Activated CD8-positive, alpha-beta memory T cell treated with anti-CD3 and anti-CD28 coated beads, Interleukin-2, amount 50 U/mL, for 48 hours (primary cell): ENCODE measurements around the gene CLGN.

Experiments
- DNase-seq: peaks from one replicate; pipeline ENCODE4 v3.0.0-alpha.2; 2020

CLGN gene

GRCh38 chr4:140374130-140374477 is 53.3 kb downstream of the CLGN start:
- DNase-seq: no peak

- peak; percentile 95 for DNase-seq
These were observed 53.9 kb downstream of the CLGN start, which contains the start of gene SCOC for GRCh38 chr4:140373328-140374129. SCOC (plus strand) TSS chr4:140373646; CDS start chr4:140379171, 5,525 bp downstream.

- no peak for DNase-seq
These were observed 54.6 kb downstream of the CLGN start for GRCh38 chr4:140372751-140373327.

DNA sequence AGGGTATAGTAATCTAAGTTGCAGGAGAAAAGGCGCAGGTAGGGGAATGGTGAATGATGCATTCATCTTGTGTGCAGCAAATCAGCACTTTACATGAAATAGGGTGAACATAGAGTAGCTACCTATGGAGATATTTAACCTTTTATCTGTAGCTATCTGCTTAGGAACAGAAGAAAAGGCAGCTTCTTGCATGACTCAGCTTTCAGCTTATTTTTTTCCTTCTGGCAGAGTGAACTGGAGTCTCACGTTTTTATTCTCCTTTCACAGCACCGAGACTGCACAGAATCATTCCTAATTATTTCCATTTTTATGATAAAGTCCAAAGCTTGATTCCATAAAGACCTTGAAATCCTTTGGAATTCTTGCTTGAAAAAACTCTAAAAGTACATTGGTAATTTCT is 58.8 kb downstream of the CLGN start:
- no peak for DNase-seq

- no peak for DNase-seq
These were observed 59.7 kb downstream of the CLGN start for GRCh38 chr4:140367738-140368137.

GRCh38 chr4:140363558-140363957 is 63.9 kb downstream of the CLGN start:
- no peak for DNase-seq

DNA sequence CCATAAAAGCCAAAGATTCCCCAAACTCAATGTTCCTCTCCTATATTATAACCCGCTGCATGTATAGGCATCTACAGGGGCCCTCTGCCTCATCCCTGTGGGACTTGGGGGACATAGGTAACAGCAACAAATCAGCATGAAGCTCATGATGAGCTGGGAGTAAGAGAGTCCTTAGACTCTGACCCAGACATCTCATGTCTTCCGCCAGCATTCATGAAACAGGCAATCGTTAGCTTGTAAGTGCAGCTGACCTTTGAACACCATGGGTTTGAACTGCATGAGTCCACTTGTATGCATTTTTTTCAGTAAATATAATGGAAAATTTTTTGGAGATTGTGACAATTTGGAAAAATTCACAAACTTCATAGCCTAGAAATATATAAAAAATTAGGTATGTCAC is 64.4 kb downstream of the CLGN start:
- DNase-seq: no peak

- DNase-seq: no peak
These were observed 66.3 kb downstream of the CLGN start for GRCh38 chr4:140361099-140361498.

DNA sequence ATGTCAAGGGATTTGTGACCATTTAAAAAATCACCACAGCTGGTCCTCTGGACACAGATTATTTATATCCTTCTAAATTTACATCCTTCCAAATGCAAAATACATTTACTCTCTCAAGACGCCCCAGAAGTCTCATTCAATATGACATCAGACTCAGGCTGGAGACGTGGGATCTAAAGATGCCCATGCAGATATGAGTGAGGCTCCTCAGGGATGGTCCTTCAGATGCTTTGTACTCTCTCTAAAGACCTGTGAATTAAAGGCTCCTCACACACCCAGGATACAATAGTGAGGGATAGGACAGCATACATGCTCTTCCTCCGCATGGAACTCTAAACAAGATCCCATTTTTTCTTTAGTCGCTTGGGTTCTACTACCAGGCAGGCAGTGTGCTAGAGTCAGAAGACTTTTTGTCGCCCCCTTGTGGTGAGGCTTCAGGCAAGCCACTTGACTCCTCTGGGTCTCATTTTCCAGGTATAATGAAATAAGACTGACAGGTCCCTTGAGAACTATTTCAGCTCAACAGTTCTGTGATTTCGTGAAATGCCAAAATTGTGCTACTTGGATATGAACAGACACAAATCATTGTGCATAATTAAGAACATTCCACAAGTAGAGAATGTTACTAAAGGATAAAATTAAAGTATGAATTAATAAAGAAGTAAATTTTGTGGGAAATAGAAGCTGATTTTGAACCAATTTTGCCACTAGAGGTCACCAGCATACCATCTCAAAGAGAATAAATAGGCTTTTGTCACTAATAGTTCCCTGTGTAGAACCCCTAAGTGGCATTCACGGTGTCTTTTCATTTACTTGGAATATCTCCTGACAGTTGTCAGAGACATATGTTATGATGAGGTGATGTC is 67.7 kb downstream of the CLGN start:
- DNase-seq: peak; percentile 87

DNA sequence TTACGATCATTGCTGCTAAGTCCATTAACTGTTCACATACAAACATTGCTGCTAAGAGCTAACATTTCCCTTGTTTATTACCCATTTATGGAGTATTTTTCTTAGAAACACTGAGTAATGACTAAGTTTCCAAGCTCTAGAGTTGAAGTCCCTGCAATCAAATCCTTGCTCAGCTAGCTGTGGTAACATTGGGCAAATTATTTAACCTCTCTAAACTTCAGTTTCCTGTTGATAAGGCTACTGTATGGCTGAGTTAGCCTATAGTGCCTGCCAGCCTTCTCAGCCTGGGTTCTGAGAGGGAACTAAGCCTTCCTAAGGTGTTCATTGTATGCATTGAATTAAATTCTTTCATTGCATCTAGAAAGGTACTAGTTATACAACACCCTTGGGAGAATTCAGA is 69.2 kb downstream of the CLGN start:
- no peak for DNase-seq

DNA sequence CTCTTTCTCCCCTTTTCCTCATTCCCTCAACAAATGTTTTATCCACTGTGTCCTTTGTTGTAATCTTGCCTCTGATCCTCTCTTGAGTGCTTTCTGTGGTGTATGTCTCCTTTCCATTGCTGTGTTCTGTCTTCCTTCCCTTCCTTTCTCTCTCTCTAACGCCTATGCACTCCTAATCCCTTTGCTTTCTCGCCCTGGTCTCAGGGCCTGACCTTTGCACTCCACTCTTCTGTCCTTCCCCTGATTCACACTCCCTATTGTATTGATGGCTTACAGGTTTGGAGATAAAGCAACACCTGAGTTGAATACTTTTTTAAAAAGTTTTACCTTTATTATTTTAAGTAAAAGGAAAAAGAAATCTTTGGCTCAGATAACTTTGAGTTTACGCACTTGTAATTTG is 69.6 kb downstream of the CLGN start:
- DNase-seq: no peak

DNA sequence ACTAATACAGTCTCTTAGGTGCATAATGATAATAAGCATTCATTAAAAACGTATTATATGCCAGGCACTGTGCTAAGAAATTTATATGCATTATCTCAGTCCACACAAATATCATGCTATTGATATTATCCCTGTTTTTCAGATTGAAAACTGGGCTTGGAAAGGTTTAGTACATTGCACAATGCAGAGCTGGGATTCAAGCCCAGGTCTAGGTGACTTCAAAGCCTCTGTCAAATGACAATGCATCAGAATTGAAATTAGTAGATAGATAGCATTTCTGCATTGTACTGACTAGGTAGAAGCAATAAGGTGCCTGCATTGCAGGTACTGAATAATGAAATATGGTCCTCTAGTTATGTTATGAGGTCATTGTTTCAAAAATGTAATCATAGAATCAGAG is 72.2 kb downstream of the CLGN start:
- no peak for DNase-seq

GRCh38 chr4:140353786-140354185 is 73.7 kb downstream of the CLGN start:
- DNase-seq: no peak

DNA sequence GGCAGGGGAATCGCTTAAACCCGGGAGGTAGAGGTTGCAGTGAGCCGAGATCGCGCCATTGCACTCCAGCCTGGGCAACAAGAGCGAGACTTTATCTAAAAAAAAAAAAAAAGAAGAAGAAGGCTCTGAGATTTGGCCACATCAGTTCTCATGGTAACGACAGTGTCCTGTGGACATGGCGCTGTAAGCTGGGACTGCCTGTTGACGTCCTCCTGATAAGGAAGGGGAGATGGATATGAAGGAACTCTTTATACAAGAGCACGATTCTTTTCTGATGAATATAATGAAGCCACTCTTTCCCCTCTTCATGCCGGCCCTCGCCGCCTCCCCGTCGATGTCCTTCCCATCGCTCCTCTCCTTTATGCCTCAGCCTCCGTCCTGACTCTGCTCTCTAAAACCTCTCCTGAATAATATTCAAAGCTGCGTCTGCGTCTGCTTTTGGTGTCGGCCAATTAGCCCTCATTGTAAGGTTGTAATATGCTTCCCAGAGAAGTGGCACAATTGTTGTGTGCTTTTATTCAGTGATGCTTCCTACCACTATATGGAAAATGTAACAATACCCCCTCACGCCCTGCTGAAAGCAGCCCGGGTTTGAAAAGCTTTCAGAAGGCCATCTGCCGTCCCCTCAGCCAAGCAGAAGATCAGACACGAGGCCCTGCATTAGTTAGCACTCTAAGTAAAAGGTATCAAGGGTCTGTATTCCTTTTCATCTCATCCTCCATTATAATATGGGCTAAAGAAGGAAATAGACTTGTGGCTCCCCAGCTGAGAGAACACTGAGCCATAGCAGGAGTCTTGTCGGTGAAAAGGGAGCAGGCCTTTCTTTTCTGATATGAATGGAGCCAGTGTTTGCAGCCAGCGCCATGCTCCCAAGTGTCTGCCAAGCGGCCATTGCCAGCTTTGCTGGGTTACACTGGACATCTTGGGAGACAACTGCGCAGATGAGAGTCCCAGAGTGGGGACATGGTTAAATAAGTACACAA is 76.1 kb downstream of the CLGN start:
- no peak for DNase-seq

- no peak for DNase-seq
These were observed 77.6 kb downstream of the CLGN start for GRCh38 chr4:140349816-140350215.

DNA sequence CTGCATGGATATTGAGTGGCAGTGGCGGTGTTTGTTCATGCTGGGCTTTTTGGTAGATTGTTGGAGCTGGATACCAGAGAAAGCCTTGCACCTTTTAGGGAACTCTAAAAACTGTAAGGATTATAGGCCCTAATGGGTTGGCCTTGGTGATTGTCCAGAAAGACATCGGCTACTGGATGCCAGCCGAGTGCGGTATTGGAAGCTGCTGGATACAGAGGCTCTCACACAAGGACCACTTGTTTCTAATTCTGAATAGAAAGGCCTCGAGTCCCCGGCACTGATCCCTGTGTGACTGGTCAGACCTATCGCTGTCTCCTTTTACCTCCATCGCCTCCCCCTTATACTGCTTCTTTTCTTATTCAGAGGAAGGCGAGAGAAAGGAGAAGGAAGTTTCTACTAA is 81.3 kb downstream of the CLGN start:
- DNase-seq: no peak

GRCh38 chr4:140344621-140345020 is 82.8 kb downstream of the CLGN start:
- DNase-seq: no peak

- DNase-seq: no peak
These were observed 83.3 kb downstream of the CLGN start for GRCh38 chr4:140344101-140344500.

GRCh38 chr4:140343303-140343702 is 84.1 kb downstream of the CLGN start:
- DNase-seq: no peak

DNA sequence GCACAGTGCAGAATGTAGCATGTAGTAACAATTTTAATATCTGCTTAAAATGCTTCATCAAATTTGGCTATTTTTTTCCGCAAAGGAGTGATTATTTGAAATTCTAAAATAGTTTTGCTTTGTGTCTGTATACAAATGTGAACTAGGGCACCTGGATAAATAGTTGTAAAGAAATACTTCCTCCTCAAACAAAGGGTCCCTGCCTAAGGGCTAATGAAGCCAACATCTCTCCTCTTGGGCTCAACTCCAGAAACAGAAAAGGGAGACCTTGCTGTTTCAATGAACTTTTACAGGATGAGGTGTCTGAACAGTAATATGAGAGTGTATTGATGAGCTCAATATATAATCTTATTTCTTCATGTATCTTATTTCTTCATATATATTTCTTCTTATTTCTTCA is 84.8 kb downstream of the CLGN start:
- no peak for DNase-seq
